HEK293T (cell line): ENCODE measurements around the gene CBL.
"Not testable (repeated sequence)": the region's sequence is repeated elsewhere in the genome, so short reads cannot be mapped to it uniquely, and the experiment has no call there.

Experiments
- CTCF ChIA-PET: fragments of 350-600 bp; formaldehyde crosslinking; extraction: SDS; loops from one replicate; lab custom pipeline; 2021; ENCODE audit warnings: antibody characterized with exemption, inconsistent platforms; lab: Yijun Ruan, JAX
- POLR2A ChIA-PET: fragments of 350-600 bp; formaldehyde crosslinking; extraction: SDS; loops from one replicate; lab custom pipeline; 2020; ENCODE audit warnings: antibody characterized with exemption, inconsistent platforms; lab: Yijun Ruan, JAX
- DNase-seq: peaks from one replicate; pipeline ENCODE4 v3.0.0; 2012; ENCODE audit warnings: mixed read lengths; ENCODE audit errors: extremely low spot score
- ARNT ChIP-seq: fragments of 450-650 bp; IDR thresholded peaks from 2 replicates; pipeline ENCODE4 v1.6.1; 2017; ENCODE audit warnings: mild to moderate bottlenecking
- BHLHE40 ChIP-seq: fragments of 450-650 bp; IDR thresholded peaks from 2 replicates; pipeline ENCODE4 v1.6.1; 2016; ENCODE audit warnings: mild to moderate bottlenecking, moderate library complexity, borderline replicate concordance
- CTBP1 ChIP-seq: fragments of 450-650 bp; IDR thresholded peaks from 2 replicates; pipeline ENCODE4 v1.6.1; 2016; ENCODE audit warnings: borderline replicate concordance
- ELF4 ChIP-seq: fragments of 450-650 bp; IDR thresholded peaks from 2 replicates; pipeline ENCODE4 v1.6.1; 2017; ENCODE audit warnings: antibody characterized with exemption
- FOXA1 ChIP-seq: fragments of 450-650 bp; IDR thresholded peaks from 2 replicates; pipeline ENCODE4 v1.6.1; 2016; ENCODE audit warnings: mild to moderate bottlenecking
- FOXK2 ChIP-seq: fragments of 450-650 bp; IDR thresholded peaks from 2 replicates; pipeline ENCODE4 v1.6.1; 2016; ENCODE audit warnings: mild to moderate bottlenecking
- FOXM1 ChIP-seq: fragments of 450-650 bp; IDR thresholded peaks from 2 replicates; pipeline ENCODE4 v1.6.1; 2017; ENCODE audit warnings: mild to moderate bottlenecking, borderline replicate concordance
- HDGF ChIP-seq: fragments of 450-650 bp; IDR thresholded peaks from 2 replicates; pipeline ENCODE4 v1.6.1; 2017; ENCODE audit warnings: antibody characterized with exemption, borderline replicate concordance
- L3MBTL2 ChIP-seq: fragments of 450-650 bp; conservative IDR thresholded peaks from 2 replicates; pipeline ENCODE4 v1.6.1; 2016; ENCODE audit warnings: mild to moderate bottlenecking
- LEF1 ChIP-seq: fragments of 450-650 bp; IDR thresholded peaks from 2 replicates; pipeline ENCODE4 v1.6.1; 2017; ENCODE audit warnings: mild to moderate bottlenecking, borderline replicate concordance
- NFRKB ChIP-seq: fragments of 450-650 bp; IDR thresholded peaks from 2 replicates; pipeline ENCODE4 v1.6.1; 2016; ENCODE audit warnings: mild to moderate bottlenecking, moderate library complexity
- SP1 ChIP-seq: fragments of 450-650 bp; IDR thresholded peaks from 2 replicates; pipeline ENCODE4 v1.6.1; 2017
- SUZ12 ChIP-seq: fragments of 450-650 bp; IDR thresholded peaks from 2 replicates; pipeline ENCODE4 v1.6.1; 2016; ENCODE audit warnings: mild to moderate bottlenecking
- TARDBP ChIP-seq: fragments of 450-650 bp; IDR thresholded peaks from 2 replicates; pipeline ENCODE4 v1.6.1; 2016
- ZNF384 ChIP-seq: fragments of 450-650 bp; IDR thresholded peaks from 2 replicates; pipeline ENCODE4 v1.6.1; 2016
- TF ChIP-seq, protein P1 (sequence below): fragments of 450-650 bp; IDR thresholded peaks from 2 replicates; pipeline ENCODE4 v1.6.1; 2016

Gene CBL

DNA sequence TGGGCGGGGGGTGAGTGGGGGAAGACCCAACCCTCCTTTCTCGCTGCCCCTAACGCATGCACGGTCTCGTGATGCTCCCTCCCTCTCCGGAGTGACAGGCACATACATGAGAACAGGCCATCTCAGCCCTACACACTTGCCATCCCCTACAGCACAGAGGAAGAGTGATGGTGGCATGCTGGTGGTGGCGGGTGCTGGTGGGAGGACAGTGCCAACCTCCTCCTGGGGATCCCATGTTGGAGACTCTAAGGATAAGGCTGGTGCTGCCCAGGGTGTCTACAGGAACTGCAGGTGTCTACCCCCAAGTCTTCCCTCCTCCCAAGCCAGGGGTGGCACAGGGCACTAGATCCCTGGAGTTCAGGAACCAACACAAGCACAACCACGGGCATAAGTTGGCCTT, 44.3 kb upstream of the CBL start:
- DNase-seq, result no peak
- ChIA-PET POLR2A (no interaction called here), CTCF (no interaction called here)
- TF ChIP-seq, protein P1, sequence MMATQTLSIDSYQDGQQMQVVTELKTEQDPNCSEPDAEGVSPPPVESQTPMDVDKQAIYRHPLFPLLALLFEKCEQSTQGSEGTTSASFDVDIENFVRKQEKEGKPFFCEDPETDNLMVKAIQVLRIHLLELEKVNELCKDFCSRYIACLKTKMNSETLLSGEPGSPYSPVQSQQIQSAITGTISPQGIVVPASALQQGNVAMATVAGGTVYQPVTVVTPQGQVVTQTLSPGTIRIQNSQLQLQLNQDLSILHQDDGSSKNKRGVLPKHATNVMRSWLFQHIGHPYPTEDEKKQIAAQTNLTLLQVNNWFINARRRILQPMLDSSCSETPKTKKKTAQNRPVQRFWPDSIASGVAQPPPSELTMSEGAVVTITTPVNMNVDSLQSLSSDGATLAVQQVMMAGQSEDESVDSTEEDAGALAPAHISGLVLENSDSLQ, result no peak
- no peak for TF ChIP-seq HDGF

- CTCF ChIA-PET, result interaction anchor here (0.8 to 1.9 kb wide), 2 partner anchors 9 to 40 kb away, joined by 4 to 6 read pairs; no protein-coding TSS in a partner anchor
Observed at GRCh38 chr11:119166368-119167076, 39.6 kb upstream of the CBL start.

DNA sequence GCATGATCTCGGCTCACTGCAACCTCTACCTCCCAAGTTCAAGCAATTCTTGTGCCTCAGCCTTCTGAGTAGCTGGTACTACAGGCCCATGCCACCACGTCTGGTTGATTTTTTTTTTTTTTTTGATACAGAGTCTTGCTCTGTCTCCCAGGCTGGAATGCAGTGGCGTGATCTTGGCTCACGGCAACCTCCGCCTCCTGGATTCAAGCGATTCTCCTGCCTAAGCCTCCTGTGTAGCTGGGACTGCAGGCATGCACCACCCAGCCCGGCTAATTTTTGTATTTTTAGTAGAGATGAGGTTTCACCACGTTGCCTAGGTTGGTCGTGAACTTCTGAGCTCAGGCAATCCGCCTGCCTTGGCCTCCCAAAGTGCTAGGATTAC, 39.1 kb upstream of the CBL start:
- CTCF ChIA-PET, result interaction anchor here (0.8 to 1.9 kb wide), 2 partner anchors 10 to 39 kb away, joined by 4 to 6 read pairs; no protein-coding TSS in a partner anchor
- POLR2A ChIA-PET, result interaction anchor here (1.6 kb wide), 1 partner anchor 15 kb away, joined by 3 read pairs; no protein-coding TSS in a partner anchor
- DNase-seq, result not testable (repeated sequence)

More at GRCh38 chr11:119166368-119167076, 39.6 kb upstream of the CBL start:
- POLR2A ChIA-PET, result interaction anchor here (1.6 kb wide), 1 partner anchor 15 kb away, joined by 3 read pairs; no protein-coding TSS in a partner anchor
- TF ChIP-seq ARNT (no peak), FOXA1 (no peak), SUZ12 (no peak), HDGF (no peak), L3MBTL2 (no peak)
- no peak for DNase-seq

- DNase-seq, result no peak
- ChIA-PET POLR2A (interaction anchor here (1.6 to 1.7 kb wide), 2 partner anchors 8 to 14 kb away, joined by 3 to 5 read pairs; no protein-coding TSS in a partner anchor), CTCF (no interaction called here)
- TF ChIP-seq ARNT, result no peak
- no peak for TF ChIP-seq SUZ12
- no peak for TF ChIP-seq FOXM1
- no peak for TF ChIP-seq FOXK2
- TF ChIP-seq, protein P1, result no peak
- no peak for TF ChIP-seq ZNF384
- TF ChIP-seq CTBP1, result no peak
- no peak for TF ChIP-seq L3MBTL2
- TF ChIP-seq HDGF, result no peak
- no peak for TF ChIP-seq TARDBP
- no peak for TF ChIP-seq BHLHE40
- TF ChIP-seq FOXA1, result no peak
- no peak for TF ChIP-seq NFRKB
- TF ChIP-seq SP1, result no peak
- TF ChIP-seq ELF4, result no peak
- no peak for TF ChIP-seq LEF1
Observed at GRCh38 chr11:119167933-119168332, 38.2 kb upstream of the CBL start.

DNA sequence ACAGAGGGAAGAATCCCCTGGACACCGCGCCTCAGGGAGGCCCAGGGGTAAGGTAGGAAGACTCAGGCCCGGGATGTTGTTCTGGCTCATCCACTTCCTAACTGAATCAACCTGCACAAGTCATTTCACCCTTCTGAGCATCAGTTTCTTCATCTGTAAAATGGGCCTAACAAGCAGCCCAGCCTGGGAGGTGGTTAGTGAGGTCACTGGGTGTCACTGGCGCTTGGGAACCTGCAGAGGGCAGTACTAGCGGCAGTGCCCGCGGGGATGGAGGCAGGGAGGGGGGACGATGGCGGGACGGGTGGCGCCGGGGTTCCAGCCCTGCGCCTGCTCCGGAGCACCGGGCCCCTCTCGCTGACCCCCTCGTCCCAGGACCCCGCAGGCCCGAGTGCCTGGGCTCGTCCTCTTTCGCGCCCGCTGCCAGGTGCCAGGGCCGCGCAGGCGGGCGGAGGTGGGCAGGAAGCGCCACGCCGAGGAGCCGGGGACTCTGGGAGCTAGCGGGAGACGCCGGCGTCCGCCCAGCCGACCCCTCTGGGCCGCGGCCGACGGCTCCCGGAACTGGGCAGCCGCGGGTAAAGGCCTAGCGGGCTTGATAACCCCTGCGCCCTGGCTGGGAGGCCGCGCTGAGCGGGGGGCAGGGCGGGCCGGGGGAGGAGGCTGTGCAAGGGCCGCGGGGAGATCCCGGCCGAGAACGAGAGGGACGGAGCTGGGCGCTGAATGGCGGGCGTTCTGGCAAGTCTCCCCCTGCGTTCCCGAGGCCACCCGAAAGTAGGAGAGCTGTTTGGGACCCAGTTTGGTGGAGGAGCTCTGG, 37.5 kb upstream of the CBL start, which contains the start of gene NLRX1:
NLRX1 (plus strand) TSS at position 255 of the 811 bp plus-strand sequence. CDS start 2,679 bp downstream, outside the sequence.
- CTCF ChIA-PET, result interaction anchor here (0.6 to 1.7 kb wide), 7 partner anchors 11 to 139 kb away, joined by 3 to 14 read pairs (median 3); partner anchors contain the start of gene C2CD2L
- no peak for TF ChIP-seq FOXM1
- TF ChIP-seq, protein P1, result peak; percentile 14; the same call in 1 of the 2 replicates
- no peak for TF ChIP-seq L3MBTL2
- no peak for TF ChIP-seq NFRKB
- peak; percentile 44; the same call in 1 of the 2 replicates for TF ChIP-seq ELF4
- TF ChIP-seq SUZ12, result no peak
- TF ChIP-seq TARDBP, result no peak
- DNase-seq, result peak; percentile 98
- POLR2A ChIA-PET, result interaction anchor here (0.5 to 1.8 kb wide), 14 partner anchors 8 to 74 kb away, joined by 3 to 10 read pairs (median 4); partner anchors contain the start of genes ABCG4, C2CD2L and CBL

- ChIA-PET CTCF (interaction anchor here (0.6 to 1.7 kb wide), 7 partner anchors 11 to 138 kb away, joined by 3 to 14 read pairs (median 3); partner anchors contain the start of gene C2CD2L), POLR2A (interaction anchor here (0.5 to 1.8 kb wide), 15 partner anchors 9 to 74 kb away, joined by 3 to 10 read pairs (median 3); partner anchors contain the start of genes ABCG4, C2CD2L and CBL)
- DNase-seq, result peak; percentile 49
- no peak for TF ChIP-seq L3MBTL2
- no peak for TF ChIP-seq SUZ12
- TF ChIP-seq BHLHE40, result no peak
- TF ChIP-seq FOXM1, result no peak
- TF ChIP-seq CTBP1, result no peak
- no peak for TF ChIP-seq TARDBP
- no peak for TF ChIP-seq LEF1
- TF ChIP-seq HDGF, result no peak
- TF ChIP-seq, protein P1, result no peak
Observed at GRCh38 chr11:119169282-119169719, 36.8 kb upstream of the CBL start.
